SK-N-DZ (cell line): ENCODE results near the gene NETO1.

ENCODE experiments used
- DNase-seq: peaks from one replicate; pipeline ENCODE4 v3.0.0-alpha.2; 2015; ENCODE audit warnings: low spot score

NETO1 gene

GRCh38 chr18:72846736-72847533 is 20.9 kb downstream of the NETO1 start:
- DNase-seq: no peak

GRCh38 chr18:72843743-72844142 is 24.0 kb downstream of the NETO1 start:
- DNase-seq: no peak

DNA sequence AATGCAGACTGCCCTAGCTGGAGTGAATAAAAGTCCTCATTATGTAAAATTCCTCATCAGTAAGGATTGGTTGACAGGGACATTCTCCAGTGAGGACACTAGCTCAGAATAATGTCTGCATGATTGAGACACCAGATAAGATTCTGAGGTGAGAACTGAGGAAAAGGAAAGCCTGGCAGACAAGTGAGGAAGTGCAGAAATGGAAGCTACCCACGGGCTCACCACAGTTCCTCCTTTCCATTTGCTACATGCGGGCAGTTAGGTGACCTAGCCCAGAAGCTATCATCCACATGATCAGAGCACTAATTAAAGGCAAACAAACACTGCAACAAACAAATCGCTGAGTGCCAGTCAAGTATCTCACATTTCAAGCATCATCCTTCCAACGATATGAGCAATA is 27.7 kb downstream of the NETO1 start:
- DNase-seq: no peak

DNA sequence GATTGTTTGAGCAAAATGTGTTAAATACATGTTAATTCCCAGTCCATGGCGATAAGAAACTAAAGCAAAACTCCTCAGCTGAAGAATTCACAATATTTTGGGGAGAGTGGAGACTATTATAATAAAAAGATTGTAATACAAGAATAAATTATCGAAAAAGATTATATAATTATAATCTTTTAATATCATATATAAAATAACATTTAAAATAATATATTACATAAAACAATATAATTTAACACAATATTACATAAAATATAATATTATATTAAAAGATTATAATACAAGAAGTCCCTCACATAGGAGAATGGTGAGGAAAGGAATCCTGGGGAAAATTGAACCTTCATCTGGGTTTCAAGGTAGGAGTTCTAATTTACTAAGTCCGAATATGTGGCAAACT is 33.1 kb downstream of the NETO1 start:
- DNase-seq: no peak

DNA sequence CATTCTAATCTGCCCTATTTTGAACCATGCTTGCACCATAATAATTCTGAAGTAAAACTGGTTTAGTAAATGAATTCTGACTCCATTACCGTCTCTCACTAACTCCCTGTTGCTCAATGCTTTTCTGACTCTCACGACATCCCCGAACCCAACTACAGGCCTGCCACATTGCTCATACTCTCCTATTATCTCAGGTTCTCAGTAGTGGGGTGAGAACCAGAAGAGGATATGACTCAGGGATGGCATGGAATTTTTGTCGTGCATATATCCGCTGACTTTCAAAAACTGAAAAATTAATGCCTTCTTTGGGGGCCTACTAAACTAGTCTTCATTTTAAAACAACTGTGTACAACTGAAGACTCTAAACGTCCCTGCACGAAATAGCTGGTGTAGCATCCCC is 34.3 kb downstream of the NETO1 start:
- DNase-seq: no peak

GRCh38 chr18:72830109-72830508 is 37.7 kb downstream of the NETO1 start:
- DNase-seq: no peak

DNA sequence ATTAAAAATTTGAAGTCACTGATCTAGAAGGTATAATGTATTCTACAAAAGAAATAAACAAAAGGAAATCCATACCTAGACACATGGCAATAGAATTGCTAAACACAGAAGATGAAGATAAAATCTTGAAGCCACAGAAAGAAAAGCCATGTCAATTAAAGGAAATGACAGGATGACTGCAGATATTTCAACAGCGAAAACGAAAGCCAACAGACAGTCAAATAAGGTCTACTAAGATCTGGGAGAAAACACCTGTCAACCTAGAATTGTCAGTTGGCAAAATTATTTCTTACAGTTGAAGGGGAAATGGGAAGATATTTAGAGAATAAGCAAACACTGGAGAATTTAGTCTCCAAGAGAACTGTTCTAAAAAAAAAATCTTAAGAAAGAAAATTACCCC is 39.2 kb downstream of the NETO1 start:
- no peak for DNase-seq

- no peak for DNase-seq
Measured at GRCh38 chr18:72826736-72827135, 41.1 kb downstream of the NETO1 start.

DNA sequence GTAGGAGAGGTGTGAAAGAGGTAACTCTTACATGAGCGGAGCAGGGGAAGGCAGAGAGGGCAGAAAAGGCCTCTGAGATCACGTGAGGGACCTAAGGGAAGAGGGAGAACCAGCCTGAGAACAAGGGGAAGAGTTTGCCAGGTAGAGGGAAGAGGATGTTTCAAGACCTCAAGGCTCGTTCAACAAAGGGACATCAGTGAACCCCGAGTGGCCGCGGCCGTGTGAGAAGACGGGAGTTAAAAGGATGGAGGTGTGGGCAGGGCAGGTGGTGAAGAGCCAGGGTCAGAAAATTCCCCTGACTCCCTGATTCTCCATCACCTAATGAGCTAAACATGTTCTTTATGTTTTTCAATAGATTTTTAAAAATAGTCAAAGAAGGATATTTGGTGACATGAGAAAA is 44.4 kb downstream of the NETO1 start:
- no peak for DNase-seq

GRCh38 chr18:72822202-72822601 is 45.6 kb downstream of the NETO1 start:
- DNase-seq: no peak

DNA sequence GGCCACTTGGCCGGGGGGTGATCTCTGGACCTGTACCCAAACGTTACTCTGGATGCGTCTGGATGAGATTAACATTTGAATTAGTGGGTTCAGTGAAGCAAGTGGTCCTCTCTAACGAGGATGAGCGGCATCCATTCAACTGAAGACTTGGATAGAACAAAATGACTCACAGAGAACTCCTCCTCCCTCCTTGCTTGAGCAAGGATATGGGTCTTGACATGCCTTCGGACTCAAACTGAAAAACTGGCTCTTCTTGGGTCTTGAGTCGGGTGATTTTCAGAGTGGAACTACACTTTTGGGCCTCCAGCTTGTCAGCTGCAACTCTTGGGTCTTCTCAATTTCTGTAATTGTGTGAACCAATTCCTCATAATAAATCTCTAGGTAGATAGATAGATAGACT is 47.2 kb downstream of the NETO1 start:
- no peak for DNase-seq

DNA sequence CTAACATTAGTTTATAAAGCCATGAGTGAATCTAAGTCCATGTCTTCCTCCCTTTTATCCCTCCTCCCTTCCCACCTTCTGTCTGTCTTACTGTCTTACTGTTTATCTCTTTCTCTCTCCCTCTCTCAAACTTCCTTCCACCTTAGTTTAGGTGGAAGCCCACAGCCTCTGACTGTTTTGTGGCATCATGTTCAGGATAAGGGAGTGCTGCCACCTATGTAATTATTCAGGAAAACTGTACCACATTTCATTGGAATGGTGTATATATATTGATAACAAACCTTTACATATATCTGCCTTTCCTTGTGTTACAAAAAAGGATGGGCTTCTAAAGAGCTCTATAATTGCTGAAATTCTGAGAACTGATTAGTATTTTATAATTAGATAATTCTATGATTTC is 48.7 kb downstream of the NETO1 start:
- no peak for DNase-seq

- no peak for DNase-seq
Measured at GRCh38 chr18:72811047-72811446, 56.7 kb downstream of the NETO1 start.

DNA sequence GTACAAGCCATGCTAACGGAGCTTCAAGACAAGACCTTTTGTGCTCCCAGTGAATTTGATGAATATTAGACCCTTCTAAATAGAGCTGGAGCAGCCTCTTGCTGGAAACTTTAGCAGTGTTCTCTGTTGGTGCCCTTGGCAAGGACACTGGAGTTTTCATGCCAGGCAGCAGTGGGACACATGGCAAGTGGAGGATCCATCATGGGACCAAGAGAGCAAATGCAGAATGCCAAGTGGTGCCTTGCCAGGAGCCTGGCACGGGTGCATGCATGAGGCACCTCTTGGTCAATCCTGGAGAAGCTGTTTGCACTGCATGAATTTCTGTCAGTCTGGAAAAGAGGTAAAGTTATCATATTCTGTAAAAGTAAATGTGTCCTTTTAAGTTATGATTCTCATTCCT is 59.1 kb downstream of the NETO1 start:
- DNase-seq: no peak

GRCh38 chr18:72799106-72799505 is 68.7 kb downstream of the NETO1 start:
- no peak for DNase-seq

- DNase-seq: no peak
Measured at GRCh38 chr18:72783530-72783929, 84.3 kb downstream of the NETO1 start.

DNA sequence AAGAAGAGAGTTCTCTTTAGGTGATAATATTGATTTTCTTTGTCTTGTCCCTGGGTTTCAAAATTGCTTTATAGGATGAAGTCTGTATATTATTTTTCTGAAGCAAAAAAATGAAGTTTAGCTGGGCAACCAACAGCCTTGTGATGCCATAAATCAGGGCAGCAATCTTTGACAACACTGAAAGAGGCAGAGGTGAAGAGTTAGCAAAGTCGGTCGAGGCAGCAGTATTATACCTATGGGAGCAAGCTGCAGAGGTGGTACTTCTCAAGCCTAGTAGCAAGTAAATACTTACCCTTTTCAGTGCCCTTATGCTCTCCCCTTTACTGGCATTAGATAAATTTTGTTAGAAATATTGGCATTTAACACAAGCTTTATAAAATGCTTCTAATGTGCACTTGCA is 92.9 kb downstream of the NETO1 start:
- DNase-seq: no peak

DNA sequence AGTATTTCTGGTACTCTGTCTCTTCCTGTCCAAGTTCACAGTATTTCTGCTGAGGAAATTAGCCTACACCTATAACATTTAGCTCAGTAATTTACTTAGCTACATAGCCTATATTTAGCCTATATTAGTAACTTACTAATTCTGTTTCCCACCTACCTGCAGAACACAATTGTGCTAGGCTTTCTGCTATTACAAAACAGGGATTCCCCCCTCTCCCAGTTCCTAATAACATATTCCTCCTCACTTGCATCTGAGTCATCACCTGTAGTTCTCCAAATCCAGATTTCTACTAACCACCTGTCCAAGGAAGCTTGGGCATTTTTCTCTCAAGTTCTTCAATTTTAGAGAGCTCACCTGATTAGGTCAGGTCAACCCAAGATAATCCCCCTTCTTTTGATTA is 94.9 kb downstream of the NETO1 start:
- DNase-seq: no peak

- no peak for DNase-seq
Measured at GRCh38 chr18:72768681-72769229, 99.0 kb downstream of the NETO1 start.

- peak; percentile 59 for DNase-seq
Measured at GRCh38 chr18:72762515-72763122, 105.2 kb downstream of the NETO1 start.

DNA sequence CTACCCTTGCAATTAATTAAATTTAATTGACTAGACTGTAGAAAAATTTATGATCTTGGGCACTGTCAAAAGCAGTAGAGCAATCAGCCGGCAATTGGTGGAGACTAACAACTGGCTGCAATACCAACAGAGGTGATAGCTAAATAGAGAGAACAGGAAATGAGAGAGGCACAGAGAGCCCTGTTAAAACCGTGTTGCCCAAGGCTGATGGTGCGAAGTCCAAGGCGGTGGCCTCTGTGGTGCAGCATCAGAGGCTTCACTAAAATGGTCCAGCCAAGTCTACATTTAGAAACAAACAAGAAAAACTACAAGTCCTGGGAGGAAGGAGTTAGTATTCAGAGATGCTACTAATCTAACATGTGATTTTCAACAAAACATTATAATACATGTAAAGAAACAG is 115.6 kb downstream of the NETO1 start:
- no peak for DNase-seq

DNA sequence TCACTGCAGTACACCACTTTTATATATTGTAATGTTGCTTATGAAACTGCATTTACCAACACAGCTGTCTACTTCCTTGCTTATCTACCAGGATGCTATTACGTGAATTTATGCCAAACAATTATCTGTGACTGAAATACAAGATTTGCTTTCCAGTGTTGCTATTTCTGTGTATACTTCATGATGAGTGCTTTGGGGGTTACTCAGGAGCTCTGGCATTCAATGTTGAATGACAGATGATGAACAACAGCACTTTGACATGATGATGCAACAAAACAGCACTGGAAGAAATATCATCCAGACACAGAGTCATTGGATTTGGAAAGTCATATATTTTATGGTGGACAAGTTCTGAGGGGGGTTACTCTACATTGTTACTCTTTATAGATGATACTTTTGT is 125.8 kb downstream of the NETO1 start:
- no peak for DNase-seq

GRCh38 chr18:72738136-72738535 is 129.7 kb downstream of the NETO1 start:
- DNase-seq: no peak
